NT2/D1 (cell line): ENCODE data around the gene MBTPS1.

Experiments used
- DNase-seq: peaks from one replicate; pipeline ENCODE4 v3.0.0-alpha.2; 2011; ENCODE audit warnings: low read depth, low spot score
- H3K27me3 ChIP-seq: 2 replicates; pipeline ENCODE4 v1.6.0; 2011; ENCODE audit warnings: mild to moderate bottlenecking; ENCODE audit not compliant: insufficient read length, insufficient read depth
- H3K36me3 ChIP-seq: 2 replicates; pipeline ENCODE4 v1.6.1; 2011; ENCODE audit warnings: mild to moderate bottlenecking, low read length, mixed read lengths; ENCODE audit not compliant: insufficient read depth, insufficient read length
- H3K4me1 ChIP-seq: 2 replicates; pipeline ENCODE4 v1.5.1; 2011; ENCODE audit not compliant: insufficient read depth, insufficient read length
- H3K4me3 ChIP-seq: 2 replicates; pipeline ENCODE4 v1.5.1; 2011; ENCODE audit warnings: low read depth; ENCODE audit not compliant: insufficient read length
- H3K9ac ChIP-seq: 2 replicates; pipeline ENCODE4 v1.6.0; 2011; ENCODE audit warnings: low read depth; ENCODE audit not compliant: insufficient read length
- H3K9me3 ChIP-seq: 2 replicates; pipeline ENCODE4 v1.5.1; 2011; ENCODE audit warnings: mild to moderate bottlenecking, low read length; ENCODE audit not compliant: insufficient read depth
- SUZ12 ChIP-seq: IDR thresholded peaks from 2 replicates; pipeline ENCODE4 v1.6.1; 2011; ENCODE audit not compliant: insufficient read length, insufficient read depth; ENCODE audit errors: extremely low read depth
- YY1 ChIP-seq: IDR thresholded peaks from 2 replicates; pipeline ENCODE4 v1.6.1; 2011; ENCODE audit not compliant: insufficient read length, insufficient read depth
- ZNF274 ChIP-seq: IDR thresholded peaks from 2 replicates; pipeline ENCODE4 v1.6.1; 2011; ENCODE audit warnings: mild to moderate bottlenecking, low read depth, low read length

MBTPS1 gene

DNA sequence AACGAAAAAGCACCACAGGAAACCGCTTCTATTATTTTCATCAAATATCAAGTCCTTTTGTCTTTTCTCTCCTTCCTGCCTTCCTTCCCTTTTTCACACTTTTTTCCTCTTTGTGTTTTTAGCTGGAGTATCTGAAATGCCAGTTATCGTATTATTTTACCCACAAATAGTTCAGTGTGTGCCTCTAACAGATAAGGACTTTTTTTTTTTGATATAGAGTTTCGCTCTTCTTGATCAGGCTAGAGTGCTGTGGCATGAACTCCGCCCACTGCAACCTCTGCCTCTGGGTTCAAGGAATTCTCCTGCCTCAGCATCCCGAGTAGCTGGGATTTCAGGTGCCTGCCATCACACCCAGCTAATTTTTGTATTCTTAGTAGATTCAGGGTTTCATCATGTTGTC lies 39.0 kb upstream of the MBTPS1 start:
- Histone ChIP-seq H3K27me3 (no peaks in the 10 kb centered on the region), H3K36me3 (no peaks in the 10 kb centered on the region), H3K4me1 (peaks cover 4% of the 10 kb centered on the region), H3K4me3 (no peak overlapping the region), H3K9ac (no peak overlapping the region), H3K9me3 (no peaks in the 10 kb centered on the region)
- TF ChIP-seq ZNF274 (no peak), YY1 (no peak), SUZ12 (no peak)
- no peak for DNase-seq

DNA sequence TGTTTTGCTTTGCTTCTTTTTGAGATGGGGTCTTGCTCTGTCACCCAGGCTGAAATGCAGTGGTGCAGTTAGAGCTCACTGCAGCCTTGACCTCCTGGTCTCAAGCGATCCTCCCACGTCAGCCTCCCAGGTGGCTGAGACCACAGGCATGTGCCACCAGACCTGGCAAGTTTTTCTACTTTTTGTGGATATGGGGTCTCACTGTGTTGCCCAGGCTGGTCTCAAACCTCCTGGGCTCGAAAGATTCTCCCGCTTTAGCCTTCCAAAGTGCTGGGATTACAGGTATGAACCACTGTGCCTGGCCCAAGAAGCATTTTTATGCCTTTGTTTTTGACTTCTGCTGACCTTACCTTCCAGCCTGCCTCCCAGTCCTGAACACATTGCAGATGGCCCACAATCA lies 38.5 kb upstream of the MBTPS1 start:
- Histone ChIP-seq H3K4me3 (no peak overlapping the region), H3K4me1 (peaks cover 4% of the 10 kb centered on the region), H3K9me3 (no peaks in the 10 kb centered on the region), H3K27me3 (no peaks in the 10 kb centered on the region), H3K36me3 (no peaks in the 10 kb centered on the region), H3K9ac (no peak overlapping the region)
- no peak for TF ChIP-seq YY1
- no peak for TF ChIP-seq ZNF274
- no peak for TF ChIP-seq SUZ12
- no peak for DNase-seq

GRCh38 chr16:84153660-84154214 lies 37.0 kb upstream of the MBTPS1 start:
- H3K4me3 ChIP-seq = no peak overlapping the region
- H3K9me3 ChIP-seq = no peaks in the 10 kb centered on the region
- TF ChIP-seq ZNF274 (no peak), YY1 (no peak), SUZ12 (no peak)
- no peak overlapping the region for H3K9ac ChIP-seq
- H3K27me3 ChIP-seq = no peaks in the 10 kb centered on the region
- peaks cover 4% of the 10 kb centered on the region for H3K4me1 ChIP-seq
- no peak for DNase-seq
- no peaks in the 10 kb centered on the region for H3K36me3 ChIP-seq

- TF ChIP-seq ZNF274 (no peak), SUZ12 (no peak), YY1 (no peak)
- H3K4me3 ChIP-seq = no peak overlapping the region
- no peaks in the 10 kb centered on the region for H3K9me3 ChIP-seq
- DNase-seq = no peak
- H3K36me3 ChIP-seq = no peaks in the 10 kb centered on the region
- H3K27me3 ChIP-seq = peaks cover 10% of the 10 kb centered on the region
- peaks cover 4% of the 10 kb centered on the region for H3K4me1 ChIP-seq
- H3K9ac ChIP-seq = peak overlapping the region; percentile 5
Observed at GRCh38 chr16:84150926-84151325, 34.2 kb upstream of the MBTPS1 start.

DNA sequence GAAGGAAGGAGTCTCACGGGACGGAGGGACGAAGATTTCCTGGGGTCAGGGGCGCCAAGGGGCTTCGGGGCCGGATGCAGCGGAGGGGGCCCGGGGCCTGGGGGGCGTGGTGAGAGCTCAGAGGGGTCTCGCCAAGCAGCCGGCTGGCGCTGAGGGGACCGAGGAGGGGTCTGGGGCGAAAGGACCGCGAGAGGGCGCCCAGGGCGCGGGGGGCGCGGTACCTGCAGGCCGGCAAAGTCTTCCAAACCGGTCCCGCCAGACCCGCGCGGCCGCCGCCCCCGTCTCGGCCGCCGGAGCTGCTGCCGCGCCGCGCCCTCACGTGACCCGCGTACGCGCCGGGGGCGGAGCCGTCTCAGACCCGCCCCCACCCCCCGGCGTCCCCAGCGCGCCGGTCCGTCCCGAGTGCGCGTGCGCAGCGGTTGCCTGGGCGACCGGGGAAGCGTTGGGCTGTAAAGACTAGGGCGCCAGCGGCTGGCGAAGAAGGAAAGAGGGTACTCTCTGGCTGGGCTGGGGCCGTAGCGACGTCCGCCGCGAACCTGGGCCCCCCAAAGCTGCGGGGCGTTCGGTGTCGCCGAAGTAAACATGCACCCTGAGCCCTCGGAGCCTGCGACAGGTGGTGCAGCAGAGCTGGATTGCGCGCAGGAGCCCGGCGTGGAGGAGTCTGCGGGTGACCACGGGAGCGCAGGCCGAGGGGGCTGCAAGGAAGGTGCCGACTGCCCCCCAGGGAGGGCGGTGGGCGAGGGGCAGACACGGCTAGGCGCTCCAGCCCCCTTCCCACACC lies 28.3 kb upstream of the MBTPS1 start, which contains the start of the genes DNAAF1 and HSDL1:
DNAAF1 (plus strand) TSS at position 450 of the 781 bp plus-strand sequence; CDS start at position 583, 133 bp downstream.
HSDL1 (minus strand) TSS at position 319 of the 781 bp plus-strand sequence. CDS start 13,856 bp downstream, outside the sequence.
- peak within 1 kb of the TSS; percentile 62 for H3K4me3 ChIP-seq
- TF ChIP-seq ZNF274 (no peak), SUZ12 (no peak)
- peak within 1 kb of the TSS; percentile 93 for H3K9ac ChIP-seq
- peaks cover 11% of the 10 kb centered on the region; the same call in 1 of the 2 replicates for H3K9me3 ChIP-seq
- peak; percentile 83 for DNase-seq
- no peaks in the 10 kb centered on the region for H3K36me3 ChIP-seq
- peaks cover 17% of the 10 kb centered on the region for H3K27me3 ChIP-seq
- H3K4me1 ChIP-seq = no peaks in the 10 kb centered on the region

- H3K9ac ChIP-seq = peak overlapping the region; percentile 93
- no peak for DNase-seq
- TF ChIP-seq ZNF274 = no peak
- TF ChIP-seq YY1 = no peak
- TF ChIP-seq SUZ12 = no peak
Observed at GRCh38 chr16:84144209-84144858, 27.6 kb upstream of the MBTPS1 start.

DNA sequence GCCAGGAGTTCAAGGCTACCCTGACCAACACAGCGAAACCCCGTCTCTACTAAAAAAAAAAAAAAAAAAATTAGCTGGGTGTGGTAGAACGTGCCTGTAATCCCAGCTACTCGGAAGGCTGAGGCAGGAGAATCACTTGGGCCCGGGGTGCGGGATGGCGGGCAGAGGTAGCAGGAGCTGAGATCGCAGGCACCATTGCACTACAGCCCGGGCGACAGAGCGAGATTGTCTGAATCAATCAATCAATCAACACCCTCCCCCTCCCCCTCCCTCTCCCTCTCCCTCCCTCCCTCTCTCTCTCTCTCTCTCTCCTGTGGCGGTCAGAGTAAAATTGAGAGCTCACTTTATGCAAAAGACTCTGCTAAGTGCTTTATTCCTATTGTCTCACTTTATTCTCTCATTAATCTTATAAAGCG lies 27.1 kb upstream of the MBTPS1 start:
- Histone ChIP-seq H3K4me3 (peak overlapping the region; percentile 62), H3K9ac (peak overlapping the region; percentile 93), H3K4me1 (no peaks in the 10 kb centered on the region), H3K9me3 (peaks cover 11% of the 10 kb centered on the region; the same call in 1 of the 2 replicates), H3K36me3 (no peaks in the 10 kb centered on the region), H3K27me3 (peaks cover 17% of the 10 kb centered on the region)
- TF ChIP-seq ZNF274 (no peak), SUZ12 (no peak), YY1 (no peak)
- DNase-seq = no peak

More at GRCh38 chr16:84144209-84144858, 27.6 kb upstream of the MBTPS1 start:
- Histone ChIP-seq H3K27me3 (peaks cover 17% of the 10 kb centered on the region), H3K9me3 (peaks cover 11% of the 10 kb centered on the region; the same call in 1 of the 2 replicates), H3K4me1 (no peaks in the 10 kb centered on the region), H3K36me3 (no peaks in the 10 kb centered on the region), H3K4me3 (peak overlapping the region; percentile 62)
